ENCODE measurements around the gene UBB. TPM values are rescaled to one million over a fixed set of nuclear protein-coding genes. Genes with fewer than 3 reads are reported as not detected.
A peak's percentile ranks its signal among the peaks of the same experiment; 100 is the strongest.

Gene UBB
- total and polyA plus RNA-seq, 2 experiments from 2014 or later: 1,250 to 2,041 TPM

GRCh38 chr17:16351831-16352230 lies 29.1 kb upstream of the UBB start:
- Histone ChIP-seq H3K27me3 (no peaks in the 10 kb centered on the region), H3K79me2 (peaks cover 33% of the 10 kb centered on the region), H2AFZ (peak overlapping the region; percentile 77), H3K9me3 (ENCODE audit: low read depth) (no peaks in the 10 kb centered on the region), H3K4me2 (peak overlapping the region; percentile 84), H3K9me2 (replicated peaks; ENCODE audit: insufficient read depth) (no peaks in the 10 kb centered on the region), H3K4me3 (peak overlapping the region; percentile 76), H3K27ac (peak overlapping the region; percentile 91), H3K36me3 (replicated peaks; ENCODE audit: insufficient read depth, low read depth) (no peaks in the 10 kb centered on the region), H4K20me1 (ENCODE audit: insufficient read depth, poor library complexity, severe bottlenecking) (peaks cover 3% of the 10 kb centered on the region), H3K4me1 (ENCODE audit: insufficient read depth) (no peaks in the 10 kb centered on the region)
- DNase-seq (ENCODE audit: low spot score): no peak
- TF ChIP-seq EZH2phosphoT487 (IDR thresholded peaks at IDR 0.05; ENCODE audit: low read depth, severe bottlenecking, unreplicated experiment) (no peak), CTCF (IDR thresholded peaks at IDR 0.05; ENCODE audit: poor library complexity) (no peak), EZH2 (IDR thresholded peaks at IDR 0.05; ENCODE audit: borderline replicate concordance) (no peak)
- WGBS (ENCODE audit: low lambda C conversion rate, missing lambda C conversion rate): 11% methylated on average over 10 of the region's 10 CpGs

GRCh38 chr17:16352303-16352666 lies 28.6 kb upstream of the UBB start:
- Histone ChIP-seq H3K36me3 (replicated peaks; ENCODE audit: insufficient read depth, low read depth) (no peaks in the 10 kb centered on the region), H4K20me1 (ENCODE audit: insufficient read depth, poor library complexity, severe bottlenecking) (peaks cover 3% of the 10 kb centered on the region), H3K9me2 (replicated peaks; ENCODE audit: insufficient read depth) (no peaks in the 10 kb centered on the region), H3K27ac (peak overlapping the region; percentile 91), H3K4me2 (peak overlapping the region; percentile 84), H3K79me2 (peaks cover 33% of the 10 kb centered on the region), H3K4me1 (ENCODE audit: insufficient read depth) (no peaks in the 10 kb centered on the region), H3K9me3 (ENCODE audit: low read depth) (no peaks in the 10 kb centered on the region), H3K27me3 (no peaks in the 10 kb centered on the region), H3K4me3 (peak overlapping the region; percentile 76), H2AFZ (peak overlapping the region; percentile 77)
- WGBS (ENCODE audit: low lambda C conversion rate, missing lambda C conversion rate): 0% methylated on average over 25 of the region's 25 CpGs
- peak; percentile 66 for DNase-seq (ENCODE audit: low spot score)
- TF ChIP-seq EZH2 (IDR thresholded peaks at IDR 0.05; ENCODE audit: borderline replicate concordance) (no peak), CTCF (IDR thresholded peaks at IDR 0.05; ENCODE audit: poor library complexity) (no peak), EZH2phosphoT487 (IDR thresholded peaks at IDR 0.05; ENCODE audit: low read depth, severe bottlenecking, unreplicated experiment) (no peak)

- Histone ChIP-seq H3K4me1 (ENCODE audit: insufficient read depth) (no peaks in the 10 kb centered on the region), H3K4me3 (peak overlapping the region; percentile 76), H3K9me3 (ENCODE audit: low read depth) (no peaks in the 10 kb centered on the region), H3K79me2 (peaks cover 33% of the 10 kb centered on the region), H3K27ac (peak overlapping the region; percentile 91), H2AFZ (peak overlapping the region; percentile 77), H3K27me3 (no peaks in the 10 kb centered on the region), H3K9me2 (replicated peaks; ENCODE audit: insufficient read depth) (no peaks in the 10 kb centered on the region), H3K4me2 (peak overlapping the region; percentile 84), H4K20me1 (ENCODE audit: insufficient read depth, poor library complexity, severe bottlenecking) (peaks cover 3% of the 10 kb centered on the region), H3K36me3 (replicated peaks; ENCODE audit: insufficient read depth, low read depth) (no peaks in the 10 kb centered on the region)
- DNase-seq (ENCODE audit: low spot score): peak; percentile 47
- TF ChIP-seq CTCF (IDR thresholded peaks at IDR 0.05; ENCODE audit: poor library complexity) (no peak), EZH2 (IDR thresholded peaks at IDR 0.05; ENCODE audit: borderline replicate concordance) (no peak), EZH2phosphoT487 (IDR thresholded peaks at IDR 0.05; ENCODE audit: low read depth, severe bottlenecking, unreplicated experiment) (no peak)
- under 1% methylated on average over 53 of the region's 75 CpGs for WGBS (ENCODE audit: low lambda C conversion rate, missing lambda C conversion rate)
Measured at GRCh38 chr17:16352667-16353316, 28.1 kb upstream of the UBB start.

Data from hepatocyte (in vitro differentiated cells).